GM19324 (cell line): ENCODE measurements around the gene ENOPH1.
"Not testable (repeated sequence)": the region's sequence is repeated elsewhere in the genome, so short reads cannot be mapped to it uniquely, and the experiment has no call there.

Experiments
- ATAC-seq: cut with Tn5 transposase; IDR thresholded peaks from one replicate; pipeline ENCODE4 v1.9.1; 2021; ENCODE audit warnings: mild to moderate bottlenecking, moderate library complexity; ENCODE audit not compliant: unreplicated experiment, low FRiP score

ENOPH1 gene

GRCh38 chr4:82463221-82463620 lies 32.8 kb downstream of the ENOPH1 start:
- no peak for ATAC-seq

DNA sequence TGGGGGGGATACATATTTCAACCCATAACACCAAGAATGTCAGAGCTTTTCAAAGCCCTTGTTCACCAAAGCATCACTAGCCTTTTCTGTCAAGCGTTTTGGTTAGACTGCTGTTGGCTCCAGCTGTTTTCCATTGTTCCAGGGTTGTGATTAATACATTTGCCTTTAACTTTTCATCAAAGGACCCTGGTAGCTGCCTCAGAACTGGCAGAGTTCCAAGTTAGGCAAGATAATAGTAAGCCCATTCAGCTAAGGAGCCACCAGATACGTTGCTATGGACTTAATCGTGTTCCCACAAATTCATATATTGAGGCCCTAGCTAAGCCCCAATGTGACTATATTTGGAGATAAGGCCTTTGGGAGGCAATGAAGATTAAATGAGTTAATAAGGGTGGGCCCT lies 37.1 kb downstream of the ENOPH1 start:
- ATAC-seq: no peak

- no peak for ATAC-seq
Observed at GRCh38 chr4:82469791-82470345, 39.5 kb downstream of the ENOPH1 start.

DNA sequence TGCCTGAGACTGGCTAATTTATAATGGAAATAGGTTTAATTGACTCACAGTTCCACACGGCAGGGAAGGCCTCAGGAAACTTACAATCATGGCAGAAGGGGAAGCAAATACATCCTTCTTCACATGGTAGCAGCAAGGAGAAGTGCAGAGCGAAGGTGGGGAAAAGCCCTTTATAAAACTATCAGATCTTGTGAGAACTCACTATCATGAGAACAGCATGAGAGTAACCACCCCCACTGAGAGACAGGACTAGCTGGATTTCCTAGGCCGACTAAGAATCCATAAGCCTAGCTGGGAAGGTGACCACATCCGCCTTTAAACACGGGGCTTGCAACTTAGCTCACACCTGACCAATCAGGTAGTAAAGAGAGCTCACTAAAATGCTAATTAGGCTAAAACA lies 42.7 kb downstream of the ENOPH1 start:
- not testable (repeated sequence) for ATAC-seq

DNA sequence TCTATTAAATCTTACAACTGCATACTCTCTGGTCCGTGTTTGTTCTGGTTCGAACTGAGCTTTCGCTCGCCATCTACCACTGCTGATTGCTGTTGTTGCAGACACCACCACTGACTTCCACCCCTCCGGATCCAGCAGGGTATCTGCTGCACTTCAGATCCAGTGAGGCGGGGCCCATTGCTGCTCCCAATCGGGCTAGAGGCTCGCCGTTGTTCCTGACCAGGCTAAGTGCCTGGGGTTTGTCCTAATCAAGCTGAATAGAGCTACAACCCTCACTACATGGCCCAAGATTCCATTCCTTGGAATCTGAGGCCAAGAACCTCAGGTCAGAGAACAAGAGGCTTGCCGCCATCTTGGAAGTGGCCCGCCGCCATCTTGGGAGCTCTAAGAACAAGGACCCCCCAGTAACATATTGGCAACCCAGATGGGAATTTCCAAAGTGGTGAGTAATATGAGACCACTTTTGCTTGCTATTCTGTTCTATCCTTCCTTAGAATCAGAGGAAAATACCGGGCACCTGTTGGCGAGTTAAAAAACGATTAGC lies 43.3 kb downstream of the ENOPH1 start:
- ATAC-seq: no peak

- ATAC-seq: not testable (repeated sequence)
Observed at GRCh38 chr4:82475931-82476330, 45.5 kb downstream of the ENOPH1 start.

DNA sequence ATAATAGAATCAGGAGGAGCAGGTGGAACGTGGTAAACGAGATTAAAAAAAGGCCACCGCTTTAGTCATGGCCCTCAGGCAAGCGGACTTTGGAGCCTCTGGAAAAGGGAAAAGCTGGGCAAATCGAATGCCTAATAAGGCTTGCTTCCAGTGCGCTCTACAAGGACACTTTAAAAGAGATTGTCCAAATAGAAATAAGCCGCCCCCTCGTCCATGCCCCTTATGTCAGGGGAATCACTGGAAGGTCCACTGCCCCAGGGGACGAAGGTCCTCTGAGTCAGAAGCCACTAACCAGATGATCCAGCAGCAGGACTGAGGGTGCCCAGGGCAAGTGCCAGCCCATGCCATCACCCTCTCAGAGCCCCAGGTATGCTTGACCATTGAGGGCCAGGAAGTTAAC lies 47.1 kb downstream of the ENOPH1 start:
- not testable (repeated sequence) for ATAC-seq

DNA sequence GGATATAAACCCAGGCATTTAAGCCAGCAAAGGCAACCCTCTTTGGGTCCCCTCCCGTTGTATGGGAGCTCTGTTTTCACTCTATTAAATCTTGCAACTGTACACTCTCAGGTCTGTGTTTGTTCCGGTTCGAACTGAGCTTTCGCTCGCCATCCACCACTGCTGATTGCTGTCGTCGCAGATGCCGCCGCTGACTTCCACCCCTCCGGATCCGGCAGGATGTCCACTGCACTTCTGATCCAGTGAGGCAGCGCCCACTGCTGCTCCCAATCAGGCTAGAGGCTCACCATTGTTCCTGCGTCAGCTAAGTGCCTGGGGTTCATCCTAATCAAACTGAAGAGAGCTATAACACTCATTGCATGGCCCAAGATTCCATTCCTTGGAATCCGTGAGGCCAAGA lies 49.2 kb downstream of the ENOPH1 start:
- no peak for ATAC-seq

GRCh38 chr4:82480771-82481505 lies 50.5 kb downstream of the ENOPH1 start:
- no peak for ATAC-seq

GRCh38 chr4:82481506-82481840 lies 51.1 kb downstream of the ENOPH1 start:
- no peak for ATAC-seq

- ATAC-seq: no peak
Observed at GRCh38 chr4:82482387-82482786, 52.0 kb downstream of the ENOPH1 start.

DNA sequence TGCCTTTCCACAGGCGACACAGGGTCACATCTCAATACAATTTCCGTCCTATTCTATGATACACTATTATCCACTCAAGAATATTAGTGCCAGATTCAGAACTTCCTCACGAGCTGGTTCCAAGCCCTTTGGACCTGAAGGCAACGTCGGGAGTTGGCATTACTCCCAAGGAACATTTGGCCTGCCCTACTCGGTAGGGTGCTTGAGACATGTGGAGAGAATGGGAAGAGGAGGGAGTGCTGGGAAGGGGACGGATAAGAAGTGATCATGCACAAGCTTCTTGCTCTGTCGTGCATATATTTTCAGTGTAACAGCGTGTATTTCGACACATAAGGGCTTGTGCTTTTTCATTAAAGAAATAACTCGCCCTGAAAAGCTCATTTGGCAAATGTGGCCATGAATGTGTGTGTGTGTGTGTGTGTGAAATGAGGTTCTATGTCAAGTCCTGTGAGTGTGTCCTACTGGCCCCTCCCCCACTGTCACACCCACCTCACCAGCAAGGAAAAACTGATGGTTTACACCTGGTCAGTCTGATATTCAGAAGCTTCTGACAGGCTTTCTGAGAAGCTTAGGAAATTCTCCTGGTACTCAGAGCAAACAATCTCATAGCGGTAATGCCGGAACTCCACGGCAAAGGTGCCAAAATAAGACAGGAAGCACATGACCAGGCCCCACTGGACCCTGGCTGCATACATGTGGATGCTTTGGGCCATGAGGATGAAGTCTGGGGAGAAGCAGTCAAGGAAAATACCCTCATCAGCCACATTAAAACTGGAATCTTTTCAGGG lies 54.8 kb downstream of the ENOPH1 start:
- no peak for ATAC-seq

- ATAC-seq: no peak
Observed at GRCh38 chr4:82489076-82489475, 58.7 kb downstream of the ENOPH1 start.

DNA sequence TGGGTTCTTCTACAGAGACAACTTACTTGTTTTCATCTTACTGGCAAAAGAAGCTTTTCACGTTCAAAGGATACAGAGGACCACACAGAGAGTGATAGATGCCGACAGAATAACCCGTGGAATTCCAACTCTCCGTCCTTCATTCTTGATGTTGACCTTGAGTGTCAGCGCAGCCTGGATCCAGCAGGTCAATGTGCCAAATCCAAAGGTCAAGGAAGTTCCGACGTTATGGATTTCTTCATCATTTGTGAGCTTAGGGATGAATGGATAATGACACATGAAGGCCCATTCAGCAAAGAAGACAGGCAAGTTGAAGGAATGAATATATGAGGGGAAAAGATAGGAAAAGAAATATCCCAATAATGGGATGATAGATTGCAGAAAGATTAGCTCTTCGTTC lies 59.6 kb downstream of the ENOPH1 start:
- ATAC-seq: no peak

DNA sequence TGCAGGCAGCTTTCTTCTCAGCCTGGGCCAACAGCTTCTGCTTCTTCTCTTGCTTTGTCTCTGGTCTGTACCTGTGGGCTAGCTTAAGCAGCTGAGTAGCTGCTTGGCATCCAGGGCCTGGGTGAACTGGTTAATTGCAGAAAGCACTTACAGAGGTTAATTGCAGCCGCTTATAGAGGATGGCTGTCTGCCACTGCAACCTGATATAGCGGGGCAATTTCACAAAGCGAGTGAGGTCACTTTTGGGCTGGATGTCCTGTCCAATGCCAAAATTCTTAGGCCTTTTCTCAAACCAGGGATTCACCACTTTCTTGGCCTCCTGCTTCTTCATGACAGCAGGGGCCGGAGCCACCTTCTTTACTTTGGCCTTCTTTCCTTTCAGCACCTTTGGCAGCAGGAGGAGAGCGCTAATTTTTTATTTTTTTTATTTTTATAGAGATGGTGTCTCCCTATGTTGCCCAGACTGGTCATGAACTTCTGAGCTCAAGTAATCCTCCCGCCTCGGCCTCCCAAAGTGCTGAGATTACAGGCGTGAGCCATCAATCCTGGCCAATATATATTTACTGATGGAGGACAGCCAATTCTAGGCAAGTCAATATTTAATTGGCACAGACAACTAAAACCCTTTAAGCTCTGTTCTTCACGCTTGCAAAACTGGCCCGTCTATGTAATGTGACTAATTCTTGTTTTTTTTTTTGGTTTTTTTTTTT lies 61.0 kb downstream of the ENOPH1 start:
- ATAC-seq: no peak

DNA sequence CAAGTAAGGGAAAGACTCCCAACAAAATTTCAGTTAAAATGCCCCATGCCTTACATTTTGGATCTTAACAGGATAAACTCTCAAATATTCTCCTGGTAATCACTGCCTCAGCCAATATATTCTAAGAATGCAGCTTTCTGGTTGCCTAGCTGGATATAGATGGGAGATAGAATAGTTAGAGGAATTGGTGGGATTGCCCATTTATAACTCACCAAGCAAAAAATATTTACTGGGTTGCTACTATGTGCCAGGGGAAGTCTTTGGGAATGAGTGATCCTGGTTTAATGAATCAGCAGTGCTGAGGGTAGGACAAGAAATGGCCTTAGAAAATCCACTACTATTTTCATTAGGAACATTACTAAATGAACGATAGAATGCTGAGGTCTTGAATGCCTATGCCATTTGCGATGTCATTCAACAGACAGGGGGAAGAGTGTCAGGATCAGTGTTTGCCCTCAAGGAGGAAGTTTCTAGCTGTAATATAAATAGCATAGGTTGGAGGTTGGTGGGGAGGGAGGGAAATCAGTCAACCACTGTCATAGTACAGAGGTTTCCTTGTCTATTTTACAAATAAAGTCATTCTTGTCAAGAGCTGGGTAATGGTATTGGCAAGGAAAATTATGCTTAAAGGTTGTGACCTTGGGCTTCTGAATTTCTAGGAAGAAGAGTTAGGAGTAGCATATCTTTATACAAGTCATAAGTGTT lies 63.5 kb downstream of the ENOPH1 start:
- ATAC-seq: no peak

- ATAC-seq: no peak
Observed at GRCh38 chr4:82495666-82496065, 65.3 kb downstream of the ENOPH1 start.

- ATAC-seq: no peak
Observed at GRCh38 chr4:82496349-82496748, 66.0 kb downstream of the ENOPH1 start.

GRCh38 chr4:82499738-82500434 lies 69.5 kb downstream of the ENOPH1 start:
- no peak for ATAC-seq
